GM12878 (cell line): ENCODE data around the gene MBOAT1.

Experiments
- CREM ChIP-seq: IDR thresholded peaks from 2 replicates; pipeline ENCODE4 v1.6.1; 2014; ENCODE audit warnings: antibody characterized with exemption, low read depth
- SP1 ChIP-seq: IDR thresholded peaks from one replicate; pipeline ENCODE4 v1.6.1; 2011; ENCODE audit warnings: low read depth, low read length

GRCh38 chr6:20084411-20084810 is 127.9 kb downstream of the MBOAT1 start:
- TF ChIP-seq SP1 (no peak), CREM (no peak)
